Rectal smooth muscle tissue (tissue), 1 donor: ENCODE results near the gene EPB41L2.

ENCODE experiments used
- H3K27ac ChIP-seq: one replicate; pipeline ENCODE4 v1.7.0; 2013; ENCODE audit warnings: low read depth, low read length, inconsistent platforms
- H3K27me3 ChIP-seq: one replicate; pipeline ENCODE4 v1.7.0; 2013; ENCODE audit warnings: low read length; ENCODE audit not compliant: control insufficient read depth, insufficient read depth
- H3K36me3 ChIP-seq: one replicate; pipeline ENCODE4 v1.7.0; 2013; ENCODE audit warnings: low read length; ENCODE audit not compliant: control insufficient read depth, insufficient read depth
- H3K4me1 ChIP-seq: one replicate; pipeline ENCODE4 v1.7.0; 2013; ENCODE audit warnings: low read length; ENCODE audit not compliant: control insufficient read depth, insufficient read depth
- H3K4me3 ChIP-seq: one replicate; pipeline ENCODE4 v1.7.0; 2013; ENCODE audit warnings: low read length
- H3K9ac ChIP-seq: one replicate; pipeline ENCODE4 v1.7.0; 2013; ENCODE audit warnings: low read length

The EPB41L2 gene

DNA sequence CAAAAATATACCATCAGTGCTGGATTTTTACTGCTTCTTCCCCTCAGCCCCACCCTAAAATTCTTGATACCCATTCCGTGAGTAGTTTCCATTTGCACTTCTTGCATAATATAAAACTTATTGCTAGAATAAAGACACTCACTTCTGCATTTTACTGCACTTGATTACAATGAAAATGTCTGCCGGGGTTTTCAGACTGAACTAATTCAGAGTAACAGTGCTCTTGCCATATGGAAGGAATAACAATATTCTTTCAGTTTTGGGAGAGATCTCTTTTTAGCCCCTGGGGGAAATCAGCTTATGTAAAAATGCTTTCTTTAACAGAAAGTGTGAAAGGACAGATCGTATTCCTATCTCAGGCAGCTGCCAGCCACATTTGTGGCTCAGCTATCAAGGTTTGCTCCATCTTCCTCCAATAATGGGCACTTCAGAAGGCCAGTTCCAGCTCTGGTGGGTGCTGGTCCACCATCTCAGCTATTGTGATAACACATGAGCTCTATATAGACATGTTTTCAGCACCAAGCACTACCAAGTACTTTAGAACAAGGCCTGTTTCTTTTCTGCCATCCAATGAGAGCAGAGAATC, 226.9 kb downstream of the EPB41L2 start:
- Histone ChIP-seq H3K27ac (no peak overlapping the region), H3K4me3 (no peak overlapping the region), H3K36me3 (no peaks in the 10 kb centered on the region), H3K9ac (no peak overlapping the region), H3K4me1 (no peaks in the 10 kb centered on the region), H3K27me3 (no peaks in the 10 kb centered on the region)

DNA sequence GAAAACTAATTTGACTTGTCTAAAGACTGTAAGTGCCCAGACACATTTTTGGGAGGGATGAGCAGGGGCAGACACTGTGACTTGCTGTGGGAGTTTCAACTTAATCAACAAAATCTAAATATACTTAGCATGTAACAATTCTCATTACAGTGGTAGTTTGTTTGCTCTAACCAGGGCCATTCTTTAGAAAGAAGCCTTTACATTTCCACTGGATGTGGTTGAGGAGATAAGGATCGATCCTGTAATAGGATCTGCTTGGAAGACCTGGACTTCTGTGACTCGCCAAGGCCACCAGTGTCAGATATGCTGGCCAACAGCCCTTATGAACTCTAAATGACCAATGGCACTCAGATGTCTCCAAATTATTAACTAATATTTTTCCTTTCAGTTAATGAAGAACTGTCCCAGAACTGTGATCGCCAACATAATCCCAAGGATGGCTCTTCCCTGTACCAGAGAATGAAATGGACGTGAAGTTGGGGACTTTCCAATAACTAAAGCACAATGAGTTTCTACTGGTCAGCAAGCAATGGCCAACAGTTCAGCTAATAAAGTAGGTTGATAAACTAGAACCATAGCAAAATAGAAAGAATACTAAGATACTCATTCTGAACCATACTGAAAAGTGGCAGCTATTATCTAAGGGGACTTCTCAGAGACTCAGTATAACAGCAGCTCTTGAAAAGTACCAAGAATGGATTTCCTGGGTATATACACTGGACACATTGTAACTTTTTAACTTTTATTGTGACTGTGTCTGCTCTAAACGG, 228.4 kb downstream of the EPB41L2 start:
- Histone ChIP-seq H3K27me3 (no peaks in the 10 kb centered on the region), H3K36me3 (no peaks in the 10 kb centered on the region), H3K27ac (no peak overlapping the region), H3K4me3 (no peak overlapping the region), H3K4me1 (no peaks in the 10 kb centered on the region), H3K9ac (no peak overlapping the region)

GRCh38 chr6:130833569-130833968, 229.5 kb downstream of the EPB41L2 start:
- no peaks in the 10 kb centered on the region for H3K36me3 ChIP-seq
- no peak overlapping the region for H3K4me3 ChIP-seq
- no peaks in the 10 kb centered on the region for H3K4me1 ChIP-seq
- no peak overlapping the region for H3K9ac ChIP-seq
- no peaks in the 10 kb centered on the region for H3K27me3 ChIP-seq
- H3K27ac ChIP-seq: no peak overlapping the region

GRCh38 chr6:130831607-130832006, 231.4 kb downstream of the EPB41L2 start:
- no peaks in the 10 kb centered on the region for H3K27me3 ChIP-seq
- no peak overlapping the region for H3K4me3 ChIP-seq
- no peaks in the 10 kb centered on the region for H3K36me3 ChIP-seq
- no peak overlapping the region for H3K27ac ChIP-seq
- no peaks in the 10 kb centered on the region for H3K4me1 ChIP-seq
- no peak overlapping the region for H3K9ac ChIP-seq

GRCh38 chr6:130829333-130829910, 233.6 kb downstream of the EPB41L2 start:
- Histone ChIP-seq H3K4me3 (no peak overlapping the region), H3K36me3 (no peaks in the 10 kb centered on the region), H3K9ac (no peak overlapping the region), H3K27me3 (no peaks in the 10 kb centered on the region), H3K27ac (no peak overlapping the region), H3K4me1 (no peaks in the 10 kb centered on the region)

GRCh38 chr6:130827247-130828149, 235.5 kb downstream of the EPB41L2 start, which contains the start of gene SMLR1:
Gene SMLR1, plus strand, starts transcription at chr6:130827406. Its CDS starts 8 bp downstream, at chr6:130827414.
- Histone ChIP-seq H3K4me1 (no peaks in the 10 kb centered on the region), H3K27ac (no peak within 1 kb of the TSS), H3K4me3 (no peak within 1 kb of the TSS), H3K27me3 (no peaks in the 10 kb centered on the region), H3K36me3 (no peaks in the 10 kb centered on the region), H3K9ac (no peak within 1 kb of the TSS)

- H3K36me3 ChIP-seq: no peaks in the 10 kb centered on the region
- no peak overlapping the region for H3K4me3 ChIP-seq
- no peaks in the 10 kb centered on the region for H3K4me1 ChIP-seq
- H3K9ac ChIP-seq: no peak overlapping the region
- no peaks in the 10 kb centered on the region for H3K27me3 ChIP-seq
- H3K27ac ChIP-seq: no peak overlapping the region
Observed at GRCh38 chr6:130826442-130827246, 236.4 kb downstream of the EPB41L2 start.

DNA sequence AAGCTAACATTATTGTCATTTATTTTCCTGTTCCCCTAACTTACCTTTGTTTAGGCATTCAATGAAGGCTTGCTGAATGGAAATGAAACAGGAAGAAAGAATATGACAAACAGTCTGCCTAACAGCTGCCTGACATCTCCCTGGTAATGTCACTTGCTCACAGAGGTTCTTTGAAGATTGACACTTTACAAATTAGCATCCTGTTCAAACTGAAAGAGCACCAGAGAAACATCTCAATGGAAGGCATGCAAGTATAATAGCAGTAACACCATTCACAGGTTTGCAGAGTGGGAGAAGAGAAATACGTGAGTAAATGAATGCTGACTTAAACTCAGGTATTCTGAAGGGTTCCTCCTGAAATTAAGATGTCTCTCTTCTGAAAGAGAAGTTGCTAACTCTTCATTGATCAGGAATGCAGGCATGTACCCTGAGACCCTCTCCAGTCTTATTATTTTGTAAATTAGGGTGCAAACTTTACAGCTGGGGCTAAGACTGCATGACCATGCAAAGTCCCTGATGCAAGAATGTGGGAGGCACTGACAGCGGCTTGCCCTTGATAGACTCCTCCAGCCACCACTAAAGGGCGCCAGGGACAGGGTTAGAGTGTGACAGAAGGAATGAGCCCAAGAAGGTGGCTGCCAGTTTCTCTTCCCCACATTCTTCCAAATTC, 237.1 kb downstream of the EPB41L2 start:
- no peak overlapping the region for H3K27ac ChIP-seq

GRCh38 chr6:130824978-130825694, 237.9 kb downstream of the EPB41L2 start:
- Histone ChIP-seq H3K27me3 (no peaks in the 10 kb centered on the region), H3K36me3 (no peaks in the 10 kb centered on the region), H3K4me1 (no peaks in the 10 kb centered on the region), H3K4me3 (no peak overlapping the region), H3K27ac (no peak overlapping the region), H3K9ac (no peak overlapping the region)

More for the DNA sequence above, 237.1 kb downstream of the EPB41L2 start:
- H3K4me1 ChIP-seq: no peaks in the 10 kb centered on the region
- H3K36me3 ChIP-seq: no peaks in the 10 kb centered on the region
- no peak overlapping the region for H3K4me3 ChIP-seq
- no peak overlapping the region for H3K9ac ChIP-seq
- H3K27me3 ChIP-seq: no peaks in the 10 kb centered on the region

- Histone ChIP-seq H3K27me3 (no peaks in the 10 kb centered on the region), H3K9ac (no peak overlapping the region), H3K36me3 (no peaks in the 10 kb centered on the region), H3K4me3 (no peak overlapping the region), H3K4me1 (no peaks in the 10 kb centered on the region), H3K27ac (no peak overlapping the region)
Observed at GRCh38 chr6:130822736-130823135, 240.3 kb downstream of the EPB41L2 start.
